Keratinocyte (primary cell): Measurements from ENCODE around the gene MAD1L1. TPM values are rescaled to one million over a fixed set of nuclear protein-coding genes. Genes with fewer than 3 reads are reported as not detected.

ENCODE experiments used
- DNase-seq: peaks from one replicate; pipeline ENCODE4 v3.0.0-alpha.2; 2011; ENCODE audit warnings: low read depth, missing footprints, low spot score
- FAIRE-seq: peaks from 2 replicates; lab custom pipeline; 2011; peaks lifted over from hg19 to GRCh38; lab: Jason Lieb, UNC
- H2AFZ ChIP-seq: 2 replicates; pipeline ENCODE4 v1.6.0; 2012; ENCODE audit warnings: low read length, control low read depth, inconsistent platforms; ENCODE audit not compliant: control insufficient read depth
- H3K27ac ChIP-seq: 2 replicates; pipeline ENCODE4 v1.5.1; 2011; ENCODE audit warnings: low read length; ENCODE audit not compliant: control insufficient read depth, insufficient read depth
- H3K27me3 ChIP-seq: 3 replicates; pipeline ENCODE4 v1.6.0; 2011; ENCODE audit warnings: low read length; ENCODE audit not compliant: control insufficient read depth, insufficient read depth; ENCODE audit errors: extremely low read depth
- H3K36me3 ChIP-seq, 2 experiments: 2 replicates in 1 of 2; 3 replicates in 1 of 2; pipeline ENCODE4 v1.5.1; 2011; ENCODE audit warnings: low read length in 2 of 2, mild to moderate bottlenecking in 1 of 2; ENCODE audit not compliant: control insufficient read depth in 2 of 2, insufficient read depth in 2 of 2; ENCODE audit errors: extremely low read depth in 1 of 2
- H3K4me1 ChIP-seq: 3 replicates; pipeline ENCODE4 v1.5.1; 2011; ENCODE audit warnings: low read length; ENCODE audit not compliant: control insufficient read depth, insufficient read depth; ENCODE audit errors: extremely low read depth
- H3K4me2 ChIP-seq: 3 replicates; pipeline ENCODE4 v1.6.0; 2011; ENCODE audit warnings: low read depth, low read length; ENCODE audit not compliant: control insufficient read depth, insufficient read depth; ENCODE audit errors: extremely low read depth
- H3K4me3 ChIP-seq, 3 experiments: fragments of 200-600 bp in 1 of 3; sonication (generic) in 1 of 3; 2 replicates in 2 of 3; 3 replicates in 1 of 3; pipeline ENCODE4 v1.5.1; 2011 to 2016; ENCODE audit warnings: low read length in 3 of 3, mild to moderate bottlenecking in 3 of 3, control low read depth in 2 of 3, inconsistent platforms in 1 of 3, low read depth in 1 of 3, mixed read lengths in 1 of 3, mixed run types in 1 of 3, moderate library complexity in 1 of 3; ENCODE audit not compliant: control insufficient read depth in 2 of 3, insufficient read depth in 2 of 3; ENCODE audit errors: extremely low read depth in 1 of 3
- H3K79me2 ChIP-seq: 2 replicates; pipeline ENCODE4 v1.6.0; 2012; ENCODE audit warnings: low read length; ENCODE audit not compliant: control insufficient read depth, insufficient read depth
- H3K9ac ChIP-seq: 3 replicates; pipeline ENCODE4 v1.6.0; 2011; ENCODE audit warnings: low read length; ENCODE audit not compliant: control insufficient read depth, insufficient read depth; ENCODE audit errors: extremely low read depth
- H3K9me1 ChIP-seq: 3 replicates; pipeline ENCODE4 v1.6.0; 2011; ENCODE audit warnings: low read length; ENCODE audit not compliant: control insufficient read depth, insufficient read depth; ENCODE audit errors: extremely low read depth
- H3K9me3 ChIP-seq: 2 replicates; pipeline ENCODE4 v1.5.1; 2012; ENCODE audit warnings: low read depth, low read length; ENCODE audit not compliant: control insufficient read depth
- H4K20me1 ChIP-seq: 3 replicates; pipeline ENCODE4 v1.6.0; 2011; ENCODE audit warnings: low read length; ENCODE audit not compliant: control insufficient read depth, insufficient read depth; ENCODE audit errors: extremely low read depth
- CTCF ChIP-seq, 3 experiments: IDR thresholded peaks in 1 of 3; conservative IDR thresholded peaks in 1 of 3; optimal IDR thresholded peaks in 1 of 3; 2 replicates in 2 of 3; 3 replicates in 1 of 3; pipeline versions ENCODE3 to v1.5.1; 2011; ENCODE audit warnings: low read length in 3 of 3, mild to moderate bottlenecking in 3 of 3, moderate library complexity in 2 of 3, control low read depth in 1 of 3, inconsistent platforms in 1 of 3; ENCODE audit not compliant: insufficient read depth in 2 of 3; ENCODE audit errors: extremely low read depth in 1 of 3
- EZH2 ChIP-seq: IDR thresholded peaks from one replicate; pipeline ENCODE4 v1.6.1; 2012; ENCODE audit warnings: inconsistent platforms, mild to moderate bottlenecking, low read length, moderate library complexity
- dilution Hi-C: fragments of 300-500 bp; cut with MboI; formaldehyde crosslinking; loops from one replicate; pipeline ENCODE4 v1.7.0; 2020; ENCODE audit warnings: low sequenced_read_pairs; ENCODE audit not compliant: extremely low pct_ligation_motif_present
- polyA plus RNA-seq, 5 experiments: library from polyadenylated mRNA; depleted of rRNA in 3 of 5; stranded (reverse) in 3 of 5; stranded (forward) in 1 of 5; unstranded in 1 of 5; fragments of >200 nt; gene quantifications; 1 replicate in 1 of 5; 2 replicates in 3 of 5; 3 replicates in 1 of 5; pipeline versions ENCODE4 v1.2.1 to v1.2.3, GENCODE V29; 2011 to 2012; ENCODE audit warnings: missing spikeins in 2 of 5, low read depth in 1 of 5, low replicate concordance in 1 of 5
- small RNA-seq, 3 experiments: library from RNA; depleted of rRNA; stranded (forward); fragments of <200 nt; gene quantifications; one replicate each; pipeline ENCODE3, GENCODE V24; 2012; ENCODE audit warnings: low read depth in 3 of 3, low replicate concordance in 1 of 3; ENCODE audit not compliant: insufficient read length in 3 of 3

MAD1L1 gene
- polyA plus RNA-seq, 1 donor (not counting 4 experiments of a cell fraction or from before 2014, with no cell fraction given): 18.0 TPM

- no peak overlapping the region for H3K27ac ChIP-seq
- H3K4me1 ChIP-seq: no peaks in the 10 kb centered on the region
- TF ChIP-seq EZH2 (no peak), CTCF (optimal IDR thresholded peaks at IDR 0.05 in 1 of 3, IDR thresholded peaks at IDR 0.05 in 1 of 3, conservative IDR thresholded peaks at IDR 0.05 in 1 of 3; ENCODE audit: extremely low read depth in 1 of 3, insufficient read depth in 2 of 3, low read length in 3 of 3) (peak in 2 of 3 experiments; percentile 16 to 22)
- no peak overlapping the region for H2AFZ ChIP-seq
- H3K9ac ChIP-seq: no peak overlapping the region
- no peaks in the 10 kb centered on the region for H3K27me3 ChIP-seq
- H3K9me1 ChIP-seq: no peaks in the 10 kb centered on the region
- H3K9me3 ChIP-seq: no peaks in the 10 kb centered on the region
- no peak overlapping the region for H3K4me2 ChIP-seq
- H4K20me1 ChIP-seq: no peaks in the 10 kb centered on the region
- DNase-seq (no peak), FAIRE-seq (no peak)
- no peak overlapping the region for H3K4me3 ChIP-seq
- dilution Hi-C loops: no loop called here
- no peaks in the 10 kb centered on the region for H3K79me2 ChIP-seq
- H3K36me3 ChIP-seq: no peaks in the 10 kb centered on the region
These were observed 465.2 kb downstream of the MAD1L1 start for GRCh38 chr7:1767524-1767923.

Small RNA genes within 50 kb of the gene (small RNA-seq; reads per million reads assigned to genes)
- gene MIR4655: 0 reads per million in 3 experiments

Other genes starting within 250 kb of the MAD1L1 start
- 15.5 to 28.2 TPM (median 21.5 TPM) in 3 replicates for gene MRM2, start 9.3 kb upstream of the MAD1L1 start, polyA plus RNA-seq
- gene NUDT1, start 9.3 kb upstream of the MAD1L1 start, polyA plus RNA-seq: 15.8 to 31.1 TPM (median 21.9 TPM) in 3 replicates
- 18.0 to 28.0 TPM (median 24.2 TPM) in 3 replicates for gene SNX8, start 81.5 kb upstream of the MAD1L1 start, polyA plus RNA-seq
- gene EIF3B, start 121.9 kb upstream of the MAD1L1 start, polyA plus RNA-seq: 119 to 169 TPM (median 144 TPM) in 3 replicates
- 5.0 to 8.3 TPM (median 7.0 TPM) in 3 replicates for gene CHST12, start 170.7 kb upstream of the MAD1L1 start, polyA plus RNA-seq
- gene GRIFIN, start 243.5 kb upstream of the MAD1L1 start, polyA plus RNA-seq: not detected in 3 replicates